Naive thymus-derived CD4-positive, alpha-beta T cell (primary cell): ENCODE results near the gene UBXN2A. TPM values are rescaled to one million over a fixed set of nuclear protein-coding genes. Genes with fewer than 3 reads are reported as not detected.

Source experiments
- ATAC-seq: fragments of 150-1000 bp; cut with Tn5 transposase; 2 replicates; pipeline ENCODE4 v1.10.0; 2021; ENCODE audit warnings: mild to moderate bottlenecking, moderate library complexity
- CTCF ChIA-PET: fragments of 350-600 bp; sonication (Branson Sonifier 250); formaldehyde crosslinking; loops from one replicate; lab custom pipeline; 2021; ENCODE audit warnings: antibody characterized with exemption; lab: Charles Lee
- POLR2A ChIA-PET: fragments of 350-600 bp; sonication (Branson Sonifier 250); formaldehyde crosslinking; loops from one replicate; lab custom pipeline; 2021; ENCODE audit warnings: antibody characterized with exemption, inconsistent platforms; lab: Charles Lee
- DNase-seq, 9 donors: peaks; one replicate each; pipeline versions ENCODE4 v3.0.0 to v3.0.0-alpha.2; 2020 to 2022; ENCODE audit warnings: mixed read lengths in 1 of 9
- H3K27ac ChIP-seq: one replicate; pipeline ENCODE4 v1.7.0; 2013; ENCODE audit warnings: mild to moderate bottlenecking, low read depth, low read length, moderate library complexity
- H3K27me3 ChIP-seq, 2 donors: one replicate each; pipeline ENCODE4 v1.7.0; 2013; ENCODE audit warnings: low read length in 2 of 2, mild to moderate bottlenecking in 2 of 2, moderate library complexity in 2 of 2; ENCODE audit not compliant: control insufficient read depth in 2 of 2, insufficient read depth in 2 of 2
- H3K36me3 ChIP-seq, 3 experiments: 1 replicate in 2 of 3; 2 replicates in 1 of 3; pipeline ENCODE4 v1.7.0; 2013; ENCODE audit warnings: low read length in 3 of 3, mild to moderate bottlenecking in 3 of 3, moderate library complexity in 1 of 3; ENCODE audit not compliant: insufficient read depth in 3 of 3, control insufficient read depth in 2 of 3
- H3K4me1 ChIP-seq, 2 donors: one replicate each; pipeline ENCODE4 v1.7.0; 2013; ENCODE audit warnings: low read length in 2 of 2, mild to moderate bottlenecking in 2 of 2, moderate library complexity in 1 of 2; ENCODE audit not compliant: control insufficient read depth in 2 of 2, insufficient read depth in 2 of 2
- H3K4me3 ChIP-seq: 2 replicates; pipeline ENCODE4 v1.7.0; 2013; ENCODE audit warnings: mild to moderate bottlenecking, low read length
- H3K9me3 ChIP-seq, 3 experiments: 1 replicate in 2 of 3; 2 replicates in 1 of 3; pipeline ENCODE4 v1.7.0; 2013; ENCODE audit warnings: low read length in 3 of 3; ENCODE audit not compliant: control insufficient read depth in 2 of 3
- H3K27ac Mint-ChIP-seq, 9 donors: one replicate each; pipeline ENCODE4 v1.8.0; 2020 to 2022; ENCODE audit warnings: mixed read lengths in 9 of 9, mild to moderate bottlenecking in 8 of 9, moderate library complexity in 5 of 9, inconsistent platforms in 2 of 9
- H3K27me3 Mint-ChIP-seq, 5 donors: one replicate each; pipeline ENCODE4 v1.8.0; 2021 to 2022; ENCODE audit warnings: mixed read lengths in 5 of 5, mild to moderate bottlenecking in 1 of 5
- H3K36me3 Mint-ChIP-seq, 5 donors: one replicate each; pipeline ENCODE4 v1.8.0; 2020 to 2022; ENCODE audit warnings: mixed read lengths in 5 of 5, mild to moderate bottlenecking in 3 of 5, inconsistent platforms in 1 of 5
- H3K4me1 Mint-ChIP-seq, 7 donors: one replicate each; pipeline ENCODE4 v1.8.0; 2020 to 2022; ENCODE audit warnings: mixed read lengths in 7 of 7, mild to moderate bottlenecking in 3 of 7, inconsistent platforms in 1 of 7
- H3K4me3 Mint-ChIP-seq, 10 donors: one replicate each; pipeline ENCODE4 v1.8.0; 2020 to 2022; ENCODE audit warnings: mild to moderate bottlenecking in 10 of 10, mixed read lengths in 10 of 10, moderate library complexity in 6 of 10, inconsistent platforms in 2 of 10
- H3K9me3 Mint-ChIP-seq, 11 donors: one replicate each; pipeline ENCODE4 v1.8.0; 2020 to 2022; ENCODE audit warnings: mixed read lengths in 11 of 11, mild to moderate bottlenecking in 4 of 11, inconsistent platforms in 1 of 11, moderate library complexity in 1 of 11
- intact Hi-C, 2 donors: fragments of 100-400 bp; cut with micrococcal nuclease; formaldehyde crosslinking; loops; one replicate each; pipeline ENCODE4 v1.15.1; 2023
- polyA plus RNA-seq, 2 donors: library from polyadenylated mRNA; unstranded; fragments of 300-500 nt; fragmentation: Illumina TruSeq; gene quantifications; one replicate each; pipeline ENCODE4 v1.2.3, GENCODE V29; 2021
- total RNA-seq, 6 experiments: library from RNA in 5 of 6; stranded (reverse) in 5 of 6; gene quantifications; 1 replicate in 5 of 6; 2 replicates in 1 of 6; pipeline ENCODE4 v1.2.3 and lab custom pipeline; 2021 to 2026

Gene UBXN2A
- total and polyA plus RNA-seq, 7 experiments from 2014 or later, result 9.2 to 13.5 (median 12.3) TPM

DNA sequence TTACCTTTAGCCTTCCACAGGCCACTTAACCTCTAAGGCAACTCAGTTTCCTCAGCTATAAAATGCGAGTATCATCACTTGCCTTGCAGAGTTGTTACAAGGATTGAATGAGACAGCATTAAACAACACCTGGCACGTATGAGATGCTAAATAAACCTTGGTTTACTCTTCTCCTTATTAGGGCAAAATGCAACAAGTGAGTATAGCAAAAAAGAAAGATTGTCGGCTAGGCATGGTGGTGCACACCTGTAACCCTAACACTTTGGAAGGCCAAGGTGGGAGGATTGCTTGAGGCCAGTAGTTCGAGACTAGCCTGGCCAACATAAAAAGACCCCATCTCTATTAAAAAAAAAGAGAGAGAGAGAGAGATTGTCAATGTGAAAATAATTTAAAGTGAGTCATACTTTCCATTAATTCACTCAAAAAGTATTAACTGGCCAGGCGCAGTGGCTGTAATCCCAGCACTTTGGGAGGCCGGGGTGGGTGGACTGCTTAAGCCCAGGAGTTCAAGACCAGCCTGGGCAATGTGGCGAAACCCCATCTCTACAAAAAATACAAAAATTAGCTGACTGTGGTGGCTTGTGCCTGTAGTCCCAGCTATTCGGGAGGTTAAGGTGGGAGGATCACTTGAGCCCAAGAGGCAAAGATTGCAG is 21.3 kb upstream of the UBXN2A start:
- Mint-ChIP-seq H3K27ac (peak overlapping the region in 7 of 9 donors; percentile 15 to 78 (median 31)), H3K4me1 (peaks cover 46 to 87% (median 78%) of the 10 kb centered on the region in 7 donors), H3K27me3 (no peaks in the 10 kb centered on the region), H3K9me3 (no peaks in the 10 kb centered on the region), H3K4me3 (peak overlapping the region in 6 of 10 donors; percentile 2 to 53 (median 43)), H3K36me3 (peaks cover 0 to 1% (median 0%) of the 10 kb centered on the region in 5 donors)
- H3K4me3 ChIP-seq, result no peak overlapping the region
- H3K27me3 ChIP-seq, result no peaks in the 10 kb centered on the region
- H3K27ac ChIP-seq, result no peak overlapping the region
- H3K4me1 ChIP-seq, result peaks cover 12 to 26% of the 10 kb centered on the region in 2 donors
- intact Hi-C loops, result loop anchor here in 1 of 2 donors (1.0 kb wide), 1 partner anchor 7 kb away; no protein-coding TSS in a partner anchor
- H3K9me3 ChIP-seq, result no peaks in the 10 kb centered on the region
- DNase-seq, result no peak
- no peak for ATAC-seq
- ChIA-PET CTCF (no interaction called here), POLR2A (interaction anchor here (1.1 kb wide), 1 partner anchor 9 kb away, joined by 4 read pairs; no protein-coding TSS in a partner anchor)
- no peaks in the 10 kb centered on the region for H3K36me3 ChIP-seq

GRCh38 chr2:23924589-23925359 is 15.5 kb upstream of the UBXN2A start:
- peaks cover 0 to 8% (median 0%) of the 10 kb centered on the region in 3 experiments for H3K36me3 ChIP-seq
- Mint-ChIP-seq H3K4me3 (peak overlapping the region; percentile 95 to 99 (median 98)), H3K27me3 (peaks cover 0 to 4% (median 0%) of the 10 kb centered on the region in 5 donors), H3K27ac (peak overlapping the region in 7 of 9 donors; percentile 95 to 99 (median 98)), H3K36me3 (peaks cover 0 to 5% (median 0%) of the 10 kb centered on the region in 5 donors), H3K4me1 (peaks cover 44 to 77% (median 62%) of the 10 kb centered on the region in 7 donors), H3K9me3 (no peaks in the 10 kb centered on the region)
- ChIA-PET CTCF (interaction anchor here (0.6 to 3.8 kb wide), 4 partner anchors 15 to 160 kb away, joined by 3 to 24 read pairs (median 5); partner anchors contain the start of gene UBXN2A), POLR2A (interaction anchor here (0.6 to 6.9 kb wide), 7 partner anchors 15 to 152 kb away, joined by 3 to 137 read pairs (median 4); partner anchors contain the start of genes SF3B6, UBXN2A and WDCP)
- DNase-seq (no peak), ATAC-seq (no peak)
- intact Hi-C loops, result loop anchor here (5.0 to 10.0 kb wide), 3 partner anchors 50 to 568 kb away; partner anchors contain the start of genes KLHL29 (in 1 of the 2) and NCOA1 (in 1 of the 2)
- peak overlapping the region; percentile 97 for H3K27ac ChIP-seq
- H3K4me1 ChIP-seq, result peaks cover 24 to 31% of the 10 kb centered on the region in 2 donors
- peak overlapping the region; percentile 94 for H3K4me3 ChIP-seq
- no peaks in the 10 kb centered on the region for H3K27me3 ChIP-seq
- no peaks in the 10 kb centered on the region for H3K9me3 ChIP-seq

GRCh38 chr2:23925702-23926289 is 14.5 kb upstream of the UBXN2A start:
- ATAC-seq, result peak; percentile 50
- Mint-ChIP-seq H3K27me3 (peaks cover 0 to 4% (median 0%) of the 10 kb centered on the region in 5 donors), H3K36me3 (peaks cover 0 to 7% (median 3%) of the 10 kb centered on the region in 5 donors), H3K4me1 (peaks cover 35 to 67% (median 54%) of the 10 kb centered on the region in 7 donors), H3K27ac (peak overlapping the region; percentile 95 to 100 (median 99)), H3K4me3 (peak overlapping the region; percentile 95 to 99 (median 98)), H3K9me3 (no peaks in the 10 kb centered on the region)
- peaks cover 0 to 8% (median 0%) of the 10 kb centered on the region in 3 experiments for H3K36me3 ChIP-seq
- H3K9me3 ChIP-seq, result no peaks in the 10 kb centered on the region
- CTCF ChIA-PET, result interaction anchor here (0.5 to 3.8 kb wide), 7 partner anchors 14 to 197 kb away, joined by 3 to 24 read pairs (median 6); partner anchors contain the start of genes SF3B6 and UBXN2A
- intact Hi-C loops, result loop anchor here (1.0 to 10.0 kb wide), 13 partner anchors 7 to 1047 kb away; partner anchors contain the start of genes NCOA1 (in 2 of the 2), ITSN2 (in 1 of the 2), KLHL29 (in 1 of the 2) and TP53I3 (in 1 of the 2)
- DNase-seq, result peak in 8 of 9 donors; percentile 36 to 78 (median 74)
- H3K27me3 ChIP-seq, result no peaks in the 10 kb centered on the region
- POLR2A ChIA-PET, result interaction anchor here (0.6 to 6.9 kb wide), 15 partner anchors 14 to 159 kb away, joined by 3 to 137 read pairs (median 8); partner anchors contain the start of genes FKBP1B, SF3B6, TP53I3 and UBXN2A
- H3K4me1 ChIP-seq, result peaks cover 24 to 31% of the 10 kb centered on the region in 2 donors
- peak overlapping the region; percentile 94 for H3K4me3 ChIP-seq
- H3K27ac ChIP-seq, result peak overlapping the region; percentile 97

DNA sequence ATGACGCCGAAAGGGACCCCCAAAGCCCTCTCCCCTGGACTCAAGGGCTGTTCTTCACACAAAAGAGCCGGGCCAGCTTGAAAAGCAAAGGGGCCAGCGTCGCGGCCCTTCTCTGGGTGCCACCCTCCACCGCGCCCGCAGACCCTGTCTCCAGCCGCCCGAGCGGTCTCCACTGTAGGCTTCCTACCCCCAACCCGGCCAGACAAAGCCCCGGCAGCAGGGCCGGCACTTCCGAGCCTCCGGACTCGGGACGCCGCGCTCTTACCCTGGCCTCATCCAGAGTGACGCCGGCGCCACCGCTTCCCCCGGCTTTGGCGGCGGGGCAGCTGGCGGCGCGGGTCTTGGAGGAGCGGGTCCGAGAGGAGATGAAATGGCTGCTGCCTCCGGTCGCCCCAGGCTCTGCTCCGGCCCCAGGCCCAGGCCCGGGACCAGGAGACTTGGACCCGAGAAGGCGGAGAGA is 13.9 kb upstream of the UBXN2A start:
- H3K9me3 Mint-ChIP-seq, result no peaks in the 10 kb centered on the region
- no peaks in the 10 kb centered on the region for H3K27me3 ChIP-seq
- H3K36me3 Mint-ChIP-seq, result peaks cover 0 to 7% (median 3%) of the 10 kb centered on the region in 5 donors
- H3K4me1 ChIP-seq, result peaks cover 24 to 31% of the 10 kb centered on the region in 2 donors
- intact Hi-C loops, result loop anchor here (1.0 to 10.0 kb wide), 13 partner anchors 8 to 1046 kb away; partner anchors contain the start of genes NCOA1 (in 2 of the 2), ITSN2 (in 1 of the 2), KLHL29 (in 1 of the 2) and TP53I3 (in 1 of the 2)
- no peaks in the 10 kb centered on the region for H3K9me3 ChIP-seq
- H3K4me3 ChIP-seq, result peak overlapping the region; percentile 94
- H3K4me1 Mint-ChIP-seq, result peaks cover 34 to 64% (median 52%) of the 10 kb centered on the region in 7 donors
- no peak for ATAC-seq
- H3K27ac Mint-ChIP-seq, result peak overlapping the region; percentile 95 to 100 (median 99)
- H3K4me3 Mint-ChIP-seq, result peak overlapping the region; percentile 95 to 99 (median 98)
- ChIA-PET CTCF (interaction anchor here (0.5 to 3.8 kb wide), 11 partner anchors 13 to 196 kb away, joined by 3 to 24 read pairs (median 4); partner anchors contain the start of genes SF3B6, UBXN2A and WDCP), POLR2A (interaction anchor here (0.6 to 6.9 kb wide), 21 partner anchors 14 to 1289 kb away, joined by 3 to 137 read pairs (median 5); partner anchors contain the start of genes FKBP1B, SF3B6, TP53I3 and UBXN2A)
- peaks cover 0 to 4% (median 0%) of the 10 kb centered on the region in 5 donors for H3K27me3 Mint-ChIP-seq
- peak overlapping the region; percentile 97 for H3K27ac ChIP-seq
- DNase-seq, result peak in 2 of 9 donors; percentile 10 to 67
- peaks cover 0 to 8% (median 0%) of the 10 kb centered on the region in 3 experiments for H3K36me3 ChIP-seq

GRCh38 chr2:23926750-23927571 is 13.3 kb upstream of the UBXN2A start, which contains the start of gene ATAD2B:
Gene ATAD2B, minus strand, starts transcription at chr2:23927123. Its CDS starts 353 bp downstream, at chr2:23926770.
- CTCF ChIA-PET, result interaction anchor here (0.6 to 3.8 kb wide), 17 partner anchors 10 to 157 kb away, joined by 3 to 24 read pairs (median 4); partner anchors contain the start of genes SF3B6, TP53I3, UBXN2A and WDCP

More at GRCh38 chr2:23926750-23927571, 13.3 kb upstream of the UBXN2A start, which contains the start of gene ATAD2B:
- Histone ChIP-seq H3K4me3 (peak within 1 kb of the TSS; percentile 94), H3K27ac (peak within 1 kb of the TSS; percentile 97), H3K36me3 (peaks cover 0 to 8% (median 0%) of the 10 kb centered on the region in 3 experiments), H3K4me1 (peaks cover 20 to 31% of the 10 kb centered on the region in 2 donors), H3K9me3 (no peaks in the 10 kb centered on the region), H3K27me3 (no peaks in the 10 kb centered on the region)
- Mint-ChIP-seq H3K36me3 (peaks cover 0 to 7% (median 3%) of the 10 kb centered on the region in 5 donors), H3K4me3 (peak within 1 kb of the TSS; percentile 95 to 99 (median 98)), H3K4me1 (peaks cover 34 to 57% (median 46%) of the 10 kb centered on the region in 7 donors), H3K27me3 (peaks cover 0 to 4% (median 0%) of the 10 kb centered on the region in 5 donors), H3K27ac (peak within 1 kb of the TSS; percentile 95 to 100 (median 99)), H3K9me3 (no peaks in the 10 kb centered on the region)
- ATAC-seq, result peak; percentile 90
- POLR2A ChIA-PET, result interaction anchor here (0.6 to 6.9 kb wide), 28 partner anchors 9 to 1288 kb away, joined by 3 to 137 read pairs (median 4); partner anchors contain the start of genes FKBP1B, SF3B6, UBXN2A and WDCP
- peak; percentile 90 to 97 (median 95) for DNase-seq
- intact Hi-C loops, result loop anchor here (1.0 to 10.0 kb wide), 19 partner anchors 9 to 1046 kb away; partner anchors contain the start of genes NCOA1 (in 2 of the 2), SF3B6 (in 2 of the 2), TP53I3 (in 2 of the 2) and UBXN2A (in 2 of the 2)
